Hepatocyte (in vitro differentiated cells): ENCODE data around the gene GOLGA7B. TPM values are rescaled to one million over a fixed set of nuclear protein-coding genes. Genes with fewer than 3 reads are reported as not detected.

Experiments
- DNase-seq: peaks from one replicate; pipeline ENCODE4 v3.0.0-alpha.2; 2016; ENCODE audit warnings: low spot score
- H2AFZ ChIP-seq: fragments of 200-600 bp; sonication (generic); 2 replicates; pipeline ENCODE4 v1.6.0; 2016; ENCODE audit warnings: antibody characterized with exemption, mild to moderate bottlenecking
- H3K27ac ChIP-seq: fragments of 200-600 bp; sonication (generic); 2 replicates; pipeline ENCODE4 v1.5.1; 2016; ENCODE audit warnings: mild to moderate bottlenecking
- H3K27me3 ChIP-seq: fragments of 200-600 bp; sonication (generic); 2 replicates; pipeline ENCODE4 v1.6.1; 2016
- H3K36me3 ChIP-seq: fragments of 200-600 bp; sonication (generic); replicated peaks from 2 replicates; pipeline ENCODE4 v1.5.1; 2016; ENCODE audit warnings: low read depth; ENCODE audit not compliant: insufficient read depth
- H3K4me1 ChIP-seq: fragments of 200-600 bp; sonication (generic); 2 replicates; pipeline ENCODE4 v1.5.1; 2016; ENCODE audit warnings: mild to moderate bottlenecking, moderate library complexity; ENCODE audit not compliant: insufficient read depth
- H3K4me2 ChIP-seq: fragments of 200-600 bp; sonication (generic); 2 replicates; pipeline ENCODE4 v1.6.0; 2016
- H3K4me3 ChIP-seq: fragments of 200-600 bp; sonication (generic); 2 replicates; pipeline ENCODE4 v1.5.1; 2016; ENCODE audit warnings: mild to moderate bottlenecking
- H3K79me2 ChIP-seq: fragments of 200-600 bp; sonication (generic); 2 replicates; pipeline ENCODE4 v1.6.0; 2017; ENCODE audit warnings: mild to moderate bottlenecking
- H3K9me2 ChIP-seq: fragments of 200-600 bp; sonication (generic); replicated peaks from 2 replicates; pipeline ENCODE4 v1.6.0; 2017; ENCODE audit warnings: mild to moderate bottlenecking; ENCODE audit not compliant: insufficient read depth
- H3K9me3 ChIP-seq: fragments of 200-600 bp; sonication (generic); 2 replicates; pipeline ENCODE4 v1.5.1; 2016; ENCODE audit warnings: low read depth, mild to moderate bottlenecking
- H4K20me1 ChIP-seq: fragments of 200-600 bp; sonication (generic); 2 replicates; pipeline ENCODE4 v1.6.0; 2016; ENCODE audit warnings: mild to moderate bottlenecking; ENCODE audit not compliant: insufficient read depth, poor library complexity, severe bottlenecking
- EZH2 ChIP-seq: fragments of 200-600 bp; sonication (generic); IDR thresholded peaks from 2 replicates; pipeline ENCODE4 v1.6.1; 2016; ENCODE audit warnings: antibody characterized with exemption, mild to moderate bottlenecking, borderline replicate concordance
- EZH2phosphoT487 ChIP-seq: fragments of 200-600 bp; sonication (generic); IDR thresholded peaks from one replicate; pipeline ENCODE4 v1.6.1; 2018; ENCODE audit warnings: antibody characterized with exemption, mild to moderate bottlenecking, low read depth, moderate library complexity; ENCODE audit not compliant: unreplicated experiment, severe bottlenecking
- WGBS: methylation state at CpG from one replicate; pipeline ENCODE4 v1.1.6; 2016; ENCODE audit warnings: low lambda C conversion rate; ENCODE audit errors: missing lambda C conversion rate; 5-methylcytosine and 5-hydroxymethylcytosine counted together
- polyA plus RNA-seq: library from polyadenylated mRNA; unstranded; fragments of >200 nt; fragmentation: Nextera tagmentation; extraction: Ambion mirVana; gene quantifications from 2 replicates; pipeline ENCODE4 v1.2.1, GENCODE V29; 2016
- total RNA-seq: library from RNA; depleted of rRNA; stranded (reverse); fragments of >200 nt; gene quantifications from 2 replicates; pipeline ENCODE4 v1.2.3, GENCODE V29; 2014
- TF ChIP-seq, protein P1 (sequence below): fragments of 200-600 bp; sonication (generic); IDR thresholded peaks from 2 replicates; pipeline ENCODE4 v1.5.1; 2016; ENCODE audit warnings: antibody characterized with exemption, mild to moderate bottlenecking; ENCODE audit not compliant: poor library complexity

Gene GOLGA7B
- total and polyA plus RNA-seq, 2 experiments from 2014 or later = 0.15 to 1.5 TPM

DNA sequence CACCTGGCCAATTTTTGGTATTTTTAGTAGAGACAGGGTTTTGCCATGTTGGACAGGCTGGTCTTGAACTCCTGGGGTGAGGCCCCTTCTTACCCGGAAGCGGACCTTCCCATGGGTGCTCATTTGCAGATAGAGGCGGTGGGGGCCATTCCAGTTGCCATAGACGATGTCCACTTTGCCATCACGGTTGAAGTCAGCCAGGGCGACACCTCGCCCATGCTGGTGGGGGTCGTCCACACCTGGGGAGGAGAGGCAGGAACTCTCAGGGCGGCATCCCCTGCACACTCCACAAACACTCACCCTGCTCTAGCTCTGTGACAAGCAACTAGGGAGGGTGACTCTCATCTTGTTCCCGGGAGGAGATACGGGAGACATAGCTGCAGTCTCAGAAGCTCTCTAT is 54.9 kb downstream of the GOLGA7B start:
- 85% methylated on average over 11 of the region's 11 CpGs for WGBS
- no peaks in the 10 kb centered on the region for H4K20me1 ChIP-seq
- H3K4me2 ChIP-seq = no peak overlapping the region
- H3K9me3 ChIP-seq = no peaks in the 10 kb centered on the region
- no peak overlapping the region for H2AFZ ChIP-seq
- TF ChIP-seq EZH2phosphoT487 = no peak
- TF ChIP-seq EZH2 = no peak
- TF ChIP-seq, protein P1, sequence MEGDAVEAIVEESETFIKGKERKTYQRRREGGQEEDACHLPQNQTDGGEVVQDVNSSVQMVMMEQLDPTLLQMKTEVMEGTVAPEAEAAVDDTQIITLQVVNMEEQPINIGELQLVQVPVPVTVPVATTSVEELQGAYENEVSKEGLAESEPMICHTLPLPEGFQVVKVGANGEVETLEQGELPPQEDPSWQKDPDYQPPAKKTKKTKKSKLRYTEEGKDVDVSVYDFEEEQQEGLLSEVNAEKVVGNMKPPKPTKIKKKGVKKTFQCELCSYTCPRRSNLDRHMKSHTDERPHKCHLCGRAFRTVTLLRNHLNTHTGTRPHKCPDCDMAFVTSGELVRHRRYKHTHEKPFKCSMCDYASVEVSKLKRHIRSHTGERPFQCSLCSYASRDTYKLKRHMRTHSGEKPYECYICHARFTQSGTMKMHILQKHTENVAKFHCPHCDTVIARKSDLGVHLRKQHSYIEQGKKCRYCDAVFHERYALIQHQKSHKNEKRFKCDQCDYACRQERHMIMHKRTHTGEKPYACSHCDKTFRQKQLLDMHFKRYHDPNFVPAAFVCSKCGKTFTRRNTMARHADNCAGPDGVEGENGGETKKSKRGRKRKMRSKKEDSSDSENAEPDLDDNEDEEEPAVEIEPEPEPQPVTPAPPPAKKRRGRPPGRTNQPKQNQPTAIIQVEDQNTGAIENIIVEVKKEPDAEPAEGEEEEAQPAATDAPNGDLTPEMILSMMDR = no peak
- no peaks in the 10 kb centered on the region for H3K9me2 ChIP-seq
- no peaks in the 10 kb centered on the region for H3K4me1 ChIP-seq
- no peaks in the 10 kb centered on the region for H3K79me2 ChIP-seq
- H3K27ac ChIP-seq = no peak overlapping the region
- no peak for DNase-seq
- H3K36me3 ChIP-seq = no peaks in the 10 kb centered on the region
- no peak overlapping the region for H3K4me3 ChIP-seq
- peaks cover 12% of the 10 kb centered on the region for H3K27me3 ChIP-seq

DNA sequence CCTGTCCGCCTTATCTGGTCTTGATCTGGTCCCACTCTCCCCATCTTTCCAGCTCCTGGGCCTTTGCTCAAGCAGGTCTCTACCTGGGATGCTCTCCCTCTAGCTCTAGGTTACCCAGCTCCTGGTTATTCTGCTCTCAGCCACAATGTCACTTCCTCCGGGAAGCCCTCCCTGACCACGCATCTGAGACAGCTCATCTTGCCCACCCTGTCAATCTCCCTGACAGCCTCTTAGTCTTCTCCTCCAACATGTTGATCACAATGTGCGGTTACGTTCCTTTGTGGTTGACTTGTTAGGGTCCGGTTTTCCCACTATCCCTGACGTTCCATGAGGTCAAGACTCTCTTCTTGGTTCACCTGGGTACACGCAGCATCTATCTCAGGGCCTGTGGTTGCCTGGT is 55.6 kb downstream of the GOLGA7B start:
- whole genome bisulfite sequencing = 91% methylated on average over 8 of the region's 8 CpGs
- H3K27me3 ChIP-seq = peaks cover 14% of the 10 kb centered on the region
- no peak overlapping the region for H3K4me3 ChIP-seq
- TF ChIP-seq EZH2phosphoT487 = no peak
- no peak overlapping the region for H2AFZ ChIP-seq
- H3K4me2 ChIP-seq = no peak overlapping the region
- no peaks in the 10 kb centered on the region for H3K4me1 ChIP-seq
- no peaks in the 10 kb centered on the region for H3K9me3 ChIP-seq
- H3K36me3 ChIP-seq = no peaks in the 10 kb centered on the region
- no peaks in the 10 kb centered on the region for H3K9me2 ChIP-seq
- H3K79me2 ChIP-seq = no peaks in the 10 kb centered on the region
- no peak for DNase-seq
- no peak overlapping the region for H3K27ac ChIP-seq
- H4K20me1 ChIP-seq = no peaks in the 10 kb centered on the region

DNA sequence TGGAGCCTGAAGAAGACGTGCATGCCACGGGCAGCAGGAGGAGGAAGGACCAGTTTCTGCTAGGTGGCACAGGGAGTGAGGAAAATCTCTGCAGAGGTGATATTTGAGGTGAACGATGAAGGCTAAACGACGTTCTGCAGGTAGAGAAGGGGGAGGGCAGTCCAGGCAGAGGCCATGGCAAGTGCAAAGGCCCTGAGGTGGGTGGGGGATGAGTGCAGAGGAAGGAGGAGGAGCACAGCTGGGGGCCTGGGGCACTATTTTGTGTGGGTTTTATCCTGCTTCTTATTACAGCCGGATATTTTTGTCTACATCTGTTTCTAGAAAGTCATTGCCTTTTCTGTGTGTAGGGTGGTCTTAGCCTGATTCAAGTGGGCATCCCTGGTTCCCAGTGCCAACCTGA is 57.6 kb downstream of the GOLGA7B start:
- DNase-seq = no peak
- no peaks in the 10 kb centered on the region for H3K4me1 ChIP-seq
- no peaks in the 10 kb centered on the region for H3K79me2 ChIP-seq
- no peaks in the 10 kb centered on the region for H3K9me2 ChIP-seq
- no peaks in the 10 kb centered on the region for H3K9me3 ChIP-seq
- H2AFZ ChIP-seq = no peak overlapping the region
- no peaks in the 10 kb centered on the region for H4K20me1 ChIP-seq
- TF ChIP-seq EZH2phosphoT487 (no peak), EZH2 (no peak)
- TF ChIP-seq, protein P1 = no peak
- no peak overlapping the region for H3K27ac ChIP-seq
- H3K4me2 ChIP-seq = no peak overlapping the region
- no peak overlapping the region for H3K4me3 ChIP-seq
- peaks cover 14% of the 10 kb centered on the region for H3K27me3 ChIP-seq
- no peaks in the 10 kb centered on the region for H3K36me3 ChIP-seq
- WGBS = 73% methylated on average over 6 of the region's 6 CpGs

DNA sequence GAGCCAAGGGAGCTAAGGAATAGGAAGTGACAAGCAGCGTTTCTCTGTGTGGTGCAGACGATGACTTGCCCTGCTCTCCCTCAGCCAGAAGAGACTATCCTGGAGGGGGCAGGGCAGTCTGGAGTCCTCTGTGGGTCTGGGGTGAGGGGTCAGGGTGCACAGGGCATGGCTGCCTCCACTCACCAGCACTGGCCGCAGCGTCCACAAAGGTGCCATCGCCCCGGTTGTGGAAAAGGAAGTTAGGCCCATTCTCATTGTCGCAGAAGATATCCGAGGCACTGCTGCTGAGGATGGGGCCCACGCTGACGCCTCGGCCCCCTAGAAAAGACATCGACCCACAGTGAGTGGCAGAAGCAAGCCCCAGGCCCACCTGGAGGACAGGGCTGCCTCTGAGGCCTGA is 58.2 kb downstream of the GOLGA7B start:
- H3K9me3 ChIP-seq = no peaks in the 10 kb centered on the region
- TF ChIP-seq, protein P1 = no peak
- no peak for TF ChIP-seq EZH2
- TF ChIP-seq EZH2phosphoT487 = no peak
- no peaks in the 10 kb centered on the region for H3K36me3 ChIP-seq
- H3K79me2 ChIP-seq = no peaks in the 10 kb centered on the region
- no peaks in the 10 kb centered on the region for H3K9me2 ChIP-seq
- no peaks in the 10 kb centered on the region for H4K20me1 ChIP-seq
- no peak overlapping the region for H3K27ac ChIP-seq
- no peak overlapping the region for H2AFZ ChIP-seq
- H3K27me3 ChIP-seq = peaks cover 14% of the 10 kb centered on the region
- 92% methylated on average over 12 of the region's 12 CpGs for WGBS
- no peak overlapping the region for H3K4me2 ChIP-seq
- DNase-seq = no peak
- H3K4me1 ChIP-seq = no peaks in the 10 kb centered on the region
- H3K4me3 ChIP-seq = no peak overlapping the region
